PC-9 (cell line): ENCODE data around the gene TNIK.

Source experiments
- EZH2 ChIP-seq: fragments of 200-600 bp; sonication (generic); IDR thresholded peaks from 2 replicates; pipeline ENCODE4 v1.8.0; 2017; ENCODE audit warnings: antibody characterized with exemption, low read depth
- TF ChIP-seq, protein P1 (sequence below): fragments of 200-600 bp; sonication (generic); conservative IDR thresholded peaks from 2 replicates; pipeline ENCODE4 v1.6.1; 2017; ENCODE audit warnings: mixed run types, antibody characterized with exemption, mild to moderate bottlenecking, moderate library complexity

DNA sequence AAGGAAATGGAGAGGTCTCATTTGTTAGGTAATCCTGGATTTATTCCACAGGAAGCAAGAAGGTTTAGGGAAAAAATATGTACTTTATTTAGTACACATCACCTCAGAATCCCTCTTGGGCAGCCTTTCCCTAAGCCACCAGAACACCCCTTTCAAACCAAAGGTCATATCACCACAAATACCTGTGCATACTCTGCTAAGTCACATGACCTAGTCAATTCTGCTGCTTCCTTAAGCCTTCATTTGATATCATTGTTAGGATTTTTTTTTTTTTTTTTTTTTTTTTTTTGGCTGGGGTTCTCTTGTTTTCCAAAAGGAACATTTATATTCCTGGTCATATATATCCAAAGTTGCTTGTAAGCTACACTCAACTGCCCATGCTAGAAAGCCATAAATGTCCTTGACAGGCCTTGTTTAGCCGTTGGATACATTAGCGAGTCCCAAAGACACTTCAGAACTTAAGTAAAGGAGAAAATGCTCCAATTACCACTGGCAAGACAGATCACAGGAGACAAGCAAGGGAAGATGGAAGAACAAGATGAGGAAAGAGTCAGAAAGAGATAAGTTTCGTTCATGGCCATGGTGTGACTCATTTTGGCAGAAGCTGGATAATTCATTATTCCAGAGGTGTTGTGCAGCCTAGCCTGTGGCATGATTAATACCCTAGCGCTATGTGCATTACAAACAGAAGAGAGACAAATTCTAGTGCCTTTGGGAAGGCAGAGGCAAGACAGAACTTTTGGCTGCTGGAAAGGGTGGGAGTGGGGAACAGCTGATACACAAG lies 278.1 kb downstream of the TNIK start:
- TF ChIP-seq, protein P1, sequence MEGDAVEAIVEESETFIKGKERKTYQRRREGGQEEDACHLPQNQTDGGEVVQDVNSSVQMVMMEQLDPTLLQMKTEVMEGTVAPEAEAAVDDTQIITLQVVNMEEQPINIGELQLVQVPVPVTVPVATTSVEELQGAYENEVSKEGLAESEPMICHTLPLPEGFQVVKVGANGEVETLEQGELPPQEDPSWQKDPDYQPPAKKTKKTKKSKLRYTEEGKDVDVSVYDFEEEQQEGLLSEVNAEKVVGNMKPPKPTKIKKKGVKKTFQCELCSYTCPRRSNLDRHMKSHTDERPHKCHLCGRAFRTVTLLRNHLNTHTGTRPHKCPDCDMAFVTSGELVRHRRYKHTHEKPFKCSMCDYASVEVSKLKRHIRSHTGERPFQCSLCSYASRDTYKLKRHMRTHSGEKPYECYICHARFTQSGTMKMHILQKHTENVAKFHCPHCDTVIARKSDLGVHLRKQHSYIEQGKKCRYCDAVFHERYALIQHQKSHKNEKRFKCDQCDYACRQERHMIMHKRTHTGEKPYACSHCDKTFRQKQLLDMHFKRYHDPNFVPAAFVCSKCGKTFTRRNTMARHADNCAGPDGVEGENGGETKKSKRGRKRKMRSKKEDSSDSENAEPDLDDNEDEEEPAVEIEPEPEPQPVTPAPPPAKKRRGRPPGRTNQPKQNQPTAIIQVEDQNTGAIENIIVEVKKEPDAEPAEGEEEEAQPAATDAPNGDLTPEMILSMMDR, result no peak
- TF ChIP-seq EZH2, result no peak
